ENCODE measurements around the gene KDM8.

KDM8 gene

DNA sequence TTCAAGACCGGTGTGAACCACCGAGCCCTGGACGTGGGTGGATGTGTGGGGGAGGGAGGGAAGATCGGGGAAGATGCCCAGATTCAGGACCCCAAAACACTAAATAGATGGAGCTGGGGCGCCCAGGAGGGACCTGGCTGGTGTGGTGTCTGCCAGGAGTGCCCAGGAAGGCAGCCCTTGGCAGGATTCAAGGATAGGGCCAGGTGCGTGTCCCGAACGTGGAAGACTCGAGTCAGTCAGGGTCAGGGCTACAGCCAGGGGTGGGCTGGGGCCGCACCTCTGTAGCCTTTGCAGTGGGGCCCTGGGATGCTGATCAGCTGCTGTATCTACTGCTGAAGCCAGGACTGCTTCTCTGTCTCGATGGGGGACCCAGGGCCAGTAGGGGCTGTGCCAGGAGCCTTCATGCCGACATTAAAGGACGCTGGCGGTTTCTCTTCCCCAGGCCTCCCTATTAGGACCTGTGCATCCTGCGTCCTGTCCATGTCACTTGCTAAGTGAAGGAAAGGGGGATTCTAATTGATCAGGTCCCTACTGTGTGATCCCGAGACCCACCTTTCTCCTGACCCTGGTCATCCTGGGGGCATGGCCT, 13.1 kb downstream of the KDM8 start:
- H3K4me3 ChIP-seq (ENCODE audit: extremely low read depth, insufficient read depth, low read length, poor library complexity, severe bottlenecking): no peak overlapping the region
- WGBS, 2 experiments (ENCODE audit: insufficient coverage in 2 of 2): 94 to 95% methylated on average over 11 to 14 of the region's 16 CpGs
- no peaks in the 10 kb centered on the region for H3K9me3 ChIP-seq (ENCODE audit: control insufficient read depth, low read length)
- no peak overlapping the region for H3K27ac ChIP-seq (ENCODE audit: low read depth, low read length, severe bottlenecking)
- peaks cover 8% of the 10 kb centered on the region for H3K36me3 ChIP-seq (ENCODE audit: control insufficient read depth, insufficient read depth, low read length)
- H3K4me1 ChIP-seq (ENCODE audit: control insufficient read depth, insufficient read depth, low read length, poor library complexity, severe bottlenecking): no peaks in the 10 kb centered on the region

DNA sequence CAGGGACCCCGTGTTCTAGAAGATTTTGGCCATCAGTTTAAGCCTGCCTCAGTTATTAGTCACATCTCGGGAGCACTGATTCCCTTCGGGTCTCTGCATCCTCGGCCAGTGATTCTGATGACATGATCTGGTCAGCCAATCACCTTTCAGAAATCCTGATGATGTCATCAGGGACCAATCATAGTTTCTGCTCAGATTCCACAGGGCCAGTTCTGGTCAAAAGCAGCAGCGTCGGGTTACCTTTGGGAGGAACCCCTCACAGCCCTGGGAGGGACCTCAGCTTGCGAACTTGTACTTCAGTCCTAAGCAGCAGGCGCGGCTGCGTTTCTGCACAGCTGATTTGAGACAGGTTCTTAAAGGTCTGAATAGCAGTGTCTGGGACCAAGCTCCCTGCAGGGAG, 13.9 kb downstream of the KDM8 start:
- Histone ChIP-seq H3K36me3 (ENCODE audit: control insufficient read depth, insufficient read depth, low read length) (peaks cover 8% of the 10 kb centered on the region), H3K4me3 (ENCODE audit: extremely low read depth, insufficient read depth, low read length, poor library complexity, severe bottlenecking) (no peak overlapping the region), H3K9me3 (ENCODE audit: control insufficient read depth, low read length) (no peaks in the 10 kb centered on the region), H3K27ac (ENCODE audit: low read depth, low read length, severe bottlenecking) (no peak overlapping the region), H3K4me1 (ENCODE audit: control insufficient read depth, insufficient read depth, low read length, poor library complexity, severe bottlenecking) (peaks cover 4% of the 10 kb centered on the region)
- 83 to 84% methylated on average over 9 to 10 of the region's 10 CpGs for whole genome bisulfite sequencing, 2 experiments (ENCODE audit: insufficient coverage in 2 of 2)

DNA sequence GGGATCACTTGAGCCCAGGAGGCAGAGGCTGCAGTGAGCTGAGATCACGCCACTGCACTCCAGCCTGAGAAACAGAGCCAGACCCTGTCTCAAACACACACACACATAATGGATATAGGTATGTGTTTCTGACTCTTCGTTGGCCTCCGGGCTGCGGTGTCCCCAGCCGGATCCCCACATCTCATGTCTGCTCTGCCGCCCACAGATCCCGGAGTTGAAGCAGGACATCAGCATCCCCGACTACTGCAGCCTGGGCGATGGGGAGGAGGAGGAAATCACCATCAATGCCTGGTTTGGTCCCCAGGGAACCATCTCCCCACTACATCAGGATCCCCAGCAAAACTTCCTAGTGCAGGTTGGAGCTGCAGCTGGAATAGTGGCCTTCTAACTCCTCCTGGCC, 15.4 kb downstream of the KDM8 start:
- H3K27ac ChIP-seq (ENCODE audit: low read depth, low read length, severe bottlenecking): no peak overlapping the region
- H3K9me3 ChIP-seq (ENCODE audit: control insufficient read depth, low read length): no peaks in the 10 kb centered on the region
- 100% methylated on average over 2 of the region's 9 CpGs; no CpG with 5 or more reads in 1 of the 2 experiments for WGBS, 2 experiments (ENCODE audit: insufficient coverage in 2 of 2)
- peaks cover 8% of the 10 kb centered on the region for H3K36me3 ChIP-seq (ENCODE audit: control insufficient read depth, insufficient read depth, low read length)
- no peak overlapping the region for H3K4me3 ChIP-seq (ENCODE audit: extremely low read depth, insufficient read depth, low read length, poor library complexity, severe bottlenecking)
- peaks cover 18% of the 10 kb centered on the region for H3K4me1 ChIP-seq (ENCODE audit: control insufficient read depth, insufficient read depth, low read length, poor library complexity, severe bottlenecking)

DNA sequence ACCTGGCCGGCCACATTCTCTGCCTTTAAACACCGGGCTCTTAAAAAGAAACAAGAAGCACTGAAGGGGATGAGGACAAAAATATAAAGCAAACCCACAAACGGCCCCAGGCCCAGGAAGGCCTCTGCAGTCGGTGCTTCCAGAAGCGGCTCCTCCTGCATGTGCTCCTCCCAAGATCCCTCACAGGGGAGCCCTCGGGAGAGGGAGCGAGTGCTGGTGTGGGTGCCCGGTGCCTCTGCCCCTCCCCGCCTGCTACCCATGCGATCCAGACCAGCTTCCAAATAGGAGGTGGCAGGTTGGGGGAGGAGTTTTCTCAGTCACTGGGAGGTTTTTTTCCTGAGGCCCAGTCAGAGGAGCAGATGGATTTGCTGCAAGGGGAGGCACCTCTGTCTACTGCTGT, 15.8 kb downstream of the KDM8 start:
- peaks cover 8% of the 10 kb centered on the region for H3K36me3 ChIP-seq (ENCODE audit: control insufficient read depth, insufficient read depth, low read length)
- 82 to 84% methylated on average over 10 of the region's 10 CpGs for WGBS, 2 experiments (ENCODE audit: insufficient coverage in 2 of 2)

DNA sequence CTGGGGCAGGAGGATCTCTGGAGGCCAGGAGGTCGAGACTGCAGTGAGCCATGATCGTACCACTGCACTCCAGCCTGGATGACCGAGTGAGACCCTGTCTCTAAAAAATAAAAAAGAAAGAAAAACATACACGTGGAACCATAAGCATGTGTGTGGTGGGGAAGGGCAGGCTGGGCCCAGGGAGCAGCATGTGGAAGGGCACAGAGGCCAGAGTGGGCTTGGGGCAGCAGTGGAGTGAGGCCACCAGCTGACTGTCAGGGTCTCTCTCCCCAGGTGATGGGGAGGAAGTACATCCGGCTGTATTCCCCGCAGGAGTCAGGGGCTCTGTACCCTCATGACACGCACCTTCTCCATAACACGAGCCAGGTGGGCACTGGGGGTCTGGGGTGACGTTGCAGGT, 16.8 kb downstream of the KDM8 start:
- Histone ChIP-seq H3K4me3 (ENCODE audit: extremely low read depth, insufficient read depth, low read length, poor library complexity, severe bottlenecking) (no peak overlapping the region), H3K27ac (ENCODE audit: low read depth, low read length, severe bottlenecking) (no peak overlapping the region), H3K4me1 (ENCODE audit: control insufficient read depth, insufficient read depth, low read length, poor library complexity, severe bottlenecking) (peaks cover 28% of the 10 kb centered on the region), H3K9me3 (ENCODE audit: control insufficient read depth, low read length) (no peaks in the 10 kb centered on the region), H3K36me3 (ENCODE audit: control insufficient read depth, insufficient read depth, low read length) (peaks cover 8% of the 10 kb centered on the region)
- WGBS, 2 experiments (ENCODE audit: insufficient coverage in 2 of 2): 90 to 95% methylated on average over 8 to 9 of the region's 9 CpGs

More for the DNA sequence above, 15.8 kb downstream of the KDM8 start:
- Histone ChIP-seq H3K9me3 (ENCODE audit: control insufficient read depth, low read length) (no peaks in the 10 kb centered on the region), H3K4me1 (ENCODE audit: control insufficient read depth, insufficient read depth, low read length, poor library complexity, severe bottlenecking) (peaks cover 22% of the 10 kb centered on the region), H3K27ac (ENCODE audit: low read depth, low read length, severe bottlenecking) (no peak overlapping the region), H3K4me3 (ENCODE audit: extremely low read depth, insufficient read depth, low read length, poor library complexity, severe bottlenecking) (no peak overlapping the region)

DNA sequence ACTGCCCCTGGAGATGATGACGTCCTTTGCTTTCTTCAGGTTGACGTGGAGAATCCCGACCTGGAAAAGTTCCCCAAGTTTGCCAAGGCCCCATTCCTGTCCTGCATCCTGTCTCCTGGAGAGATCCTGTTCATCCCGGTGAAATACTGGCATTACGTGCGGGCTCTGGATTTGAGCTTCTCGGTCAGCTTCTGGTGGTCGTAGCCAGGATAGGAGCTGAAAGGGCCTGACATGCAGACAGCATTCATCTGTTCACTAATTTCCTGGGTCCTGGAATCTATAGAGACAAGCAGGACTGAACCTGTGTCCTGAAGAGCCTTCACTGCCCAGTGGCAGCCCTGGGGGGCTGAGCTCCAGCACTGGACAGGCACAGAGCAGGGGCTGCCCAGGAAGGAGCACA, 17.2 kb downstream of the KDM8 start:
- 89 to 94% methylated on average over 7 to 8 of the region's 8 CpGs for WGBS, 2 experiments (ENCODE audit: insufficient coverage in 2 of 2)
- Histone ChIP-seq H3K4me1 (ENCODE audit: control insufficient read depth, insufficient read depth, low read length, poor library complexity, severe bottlenecking) (peaks cover 30% of the 10 kb centered on the region), H3K27ac (ENCODE audit: low read depth, low read length, severe bottlenecking) (no peak overlapping the region), H3K4me3 (ENCODE audit: extremely low read depth, insufficient read depth, low read length, poor library complexity, severe bottlenecking) (no peak overlapping the region), H3K36me3 (ENCODE audit: control insufficient read depth, insufficient read depth, low read length) (peaks cover 8% of the 10 kb centered on the region), H3K9me3 (ENCODE audit: control insufficient read depth, low read length) (no peaks in the 10 kb centered on the region)

DNA sequence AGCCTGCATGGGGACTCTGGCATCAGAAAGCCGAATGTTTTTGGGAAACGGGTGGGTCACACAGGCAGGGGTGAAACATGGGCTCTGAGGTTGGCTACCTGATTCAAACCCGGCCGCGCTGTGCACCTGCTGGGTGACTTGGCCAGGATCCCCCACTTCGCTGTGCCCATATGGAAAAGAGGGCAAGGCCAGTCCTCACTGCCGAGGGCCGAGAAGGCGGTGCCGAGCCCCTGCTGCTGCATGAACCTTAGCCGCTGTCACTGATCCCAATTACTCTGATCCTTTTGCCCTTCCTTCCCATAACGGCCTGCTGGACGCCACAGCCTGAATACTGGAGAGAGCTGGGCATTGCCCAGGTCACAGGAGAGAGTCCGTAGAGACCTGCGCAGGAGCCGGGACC, 17.7 kb downstream of the KDM8 start:
- H3K4me1 ChIP-seq (ENCODE audit: control insufficient read depth, insufficient read depth, low read length, poor library complexity, severe bottlenecking): peaks cover 30% of the 10 kb centered on the region
- no peak overlapping the region for H3K27ac ChIP-seq (ENCODE audit: low read depth, low read length, severe bottlenecking)
- no peak overlapping the region for H3K4me3 ChIP-seq (ENCODE audit: extremely low read depth, insufficient read depth, low read length, poor library complexity, severe bottlenecking)
- 93 to 98% methylated on average over 12 to 16 of the region's 16 CpGs for WGBS, 2 experiments (ENCODE audit: insufficient coverage in 2 of 2)
- no peaks in the 10 kb centered on the region for H3K9me3 ChIP-seq (ENCODE audit: control insufficient read depth, low read length)
- peaks cover 8% of the 10 kb centered on the region for H3K36me3 ChIP-seq (ENCODE audit: control insufficient read depth, insufficient read depth, low read length)

DNA sequence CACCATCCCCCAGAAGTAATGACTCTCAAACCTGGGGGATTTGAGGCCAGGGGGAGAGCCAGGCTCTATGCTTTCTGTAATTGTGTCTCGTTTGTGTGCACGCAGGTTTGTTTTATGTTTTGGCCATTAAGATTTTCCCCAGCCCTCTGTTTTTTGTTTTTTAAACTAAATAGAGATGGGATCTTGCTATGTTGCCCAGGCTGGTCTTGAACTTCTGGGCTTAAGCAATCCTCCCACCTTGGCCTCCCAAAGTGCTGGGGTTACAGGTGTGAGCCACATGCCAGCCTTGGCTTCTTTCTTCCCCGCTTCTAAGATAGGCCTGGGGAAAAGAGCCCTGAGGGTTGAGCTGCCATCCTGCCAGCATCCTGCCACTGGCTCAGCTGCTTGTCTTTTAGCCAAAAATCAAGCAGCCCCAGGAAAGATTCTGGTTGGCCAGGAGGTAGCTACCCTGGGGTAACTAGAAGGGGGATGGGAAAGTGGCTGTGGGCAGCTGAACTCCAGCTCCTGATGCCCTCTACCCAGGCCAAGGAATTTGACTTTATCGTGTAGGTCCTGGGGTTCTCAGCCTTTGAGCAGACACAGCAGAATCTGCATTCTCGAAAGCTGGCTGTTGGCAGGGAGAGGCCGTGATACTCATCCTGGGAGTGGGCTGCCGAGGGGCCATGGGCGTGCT, 18.4 kb downstream of the KDM8 start:
- H3K36me3 ChIP-seq (ENCODE audit: control insufficient read depth, insufficient read depth, low read length): peaks cover 8% of the 10 kb centered on the region
- 93 to 100% methylated on average over 5 of the region's 8 CpGs for WGBS, 2 experiments (ENCODE audit: insufficient coverage in 2 of 2)
- peaks cover 30% of the 10 kb centered on the region for H3K4me1 ChIP-seq (ENCODE audit: control insufficient read depth, insufficient read depth, low read length, poor library complexity, severe bottlenecking)
- no peak overlapping the region for H3K27ac ChIP-seq (ENCODE audit: low read depth, low read length, severe bottlenecking)
- H3K9me3 ChIP-seq (ENCODE audit: control insufficient read depth, low read length): no peaks in the 10 kb centered on the region
- no peak overlapping the region for H3K4me3 ChIP-seq (ENCODE audit: extremely low read depth, insufficient read depth, low read length, poor library complexity, severe bottlenecking)

DNA sequence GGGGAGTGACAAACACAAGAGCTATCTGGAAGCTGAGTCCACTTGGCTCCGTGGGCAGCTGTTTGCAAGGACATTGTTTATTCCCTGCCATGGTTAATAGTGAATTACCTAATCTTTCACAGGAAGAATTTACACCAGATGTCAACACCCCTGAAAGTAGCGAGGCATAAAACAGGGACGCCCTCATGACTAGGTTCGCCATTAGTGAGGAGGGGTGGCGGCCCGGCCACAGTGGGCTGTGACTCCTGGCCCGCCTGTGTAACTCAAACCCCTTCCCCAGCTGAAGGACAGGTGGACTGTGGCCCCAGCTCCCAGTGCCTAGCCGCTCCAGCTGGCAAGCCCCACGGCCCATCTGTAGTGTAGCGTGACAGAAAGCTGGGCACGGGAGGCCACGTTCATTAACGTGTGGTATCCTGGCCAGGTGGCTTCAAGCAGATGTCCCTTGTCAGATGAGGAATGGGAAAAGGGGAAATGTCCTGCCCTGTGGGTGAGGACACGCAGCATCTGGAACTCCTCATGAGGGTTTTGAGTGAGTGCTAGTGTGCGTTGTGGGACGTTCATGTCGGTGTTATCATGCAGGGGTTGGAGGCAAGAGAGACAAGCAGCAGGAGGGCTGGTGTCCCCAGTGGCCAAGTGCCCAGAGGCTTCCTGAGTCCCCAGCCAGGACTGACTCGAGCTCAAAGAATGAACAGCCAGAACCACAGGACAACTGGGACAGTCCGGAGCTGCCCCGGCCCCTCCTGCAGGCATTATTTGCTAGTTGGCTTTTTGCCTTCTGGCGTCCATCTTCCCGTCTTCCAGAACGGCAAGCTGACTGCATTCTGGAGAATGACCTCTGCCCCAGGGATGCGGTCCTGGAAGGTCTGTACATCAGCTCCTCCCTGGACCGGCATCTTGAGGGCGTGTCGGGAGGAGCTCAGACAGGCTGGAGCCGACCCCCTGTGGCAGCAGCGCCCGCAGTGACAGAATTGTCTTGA, 19.2 kb downstream of the KDM8 start:
- no peaks in the 10 kb centered on the region for H3K9me3 ChIP-seq (ENCODE audit: control insufficient read depth, low read length)
- peaks cover 30% of the 10 kb centered on the region for H3K4me1 ChIP-seq (ENCODE audit: control insufficient read depth, insufficient read depth, low read length, poor library complexity, severe bottlenecking)
- H3K36me3 ChIP-seq (ENCODE audit: control insufficient read depth, insufficient read depth, low read length): peaks cover 8% of the 10 kb centered on the region
- H3K4me3 ChIP-seq (ENCODE audit: extremely low read depth, insufficient read depth, low read length, poor library complexity, severe bottlenecking): no peak overlapping the region
- H3K27ac ChIP-seq (ENCODE audit: low read depth, low read length, severe bottlenecking): peak overlapping the region; percentile 49
- WGBS, 2 experiments (ENCODE audit: insufficient coverage in 2 of 2): 86 to 89% methylated on average over 24 to 29 of the region's 30 CpGs

DNA sequence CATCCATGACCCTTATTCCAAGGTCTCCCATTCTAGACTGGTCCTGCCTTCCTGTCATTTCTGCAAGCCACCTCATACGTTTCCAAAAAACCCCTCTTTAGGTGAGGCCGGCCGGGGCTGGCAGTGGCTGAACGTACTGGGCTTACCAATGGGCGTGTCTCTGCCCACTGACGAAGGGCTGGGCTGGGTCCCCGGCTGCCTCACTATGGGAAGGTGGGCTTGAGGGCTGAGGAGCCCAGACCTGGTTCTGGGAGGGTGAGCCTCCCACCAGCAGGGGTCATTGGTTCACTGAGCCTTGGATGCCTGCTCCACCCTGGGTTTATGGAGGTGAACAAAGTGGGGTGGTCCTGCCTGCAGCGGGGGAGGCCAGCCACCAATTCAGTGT, 19.9 kb downstream of the KDM8 start:
- H3K36me3 ChIP-seq (ENCODE audit: control insufficient read depth, insufficient read depth, low read length): peaks cover 8% of the 10 kb centered on the region
- H3K27ac ChIP-seq (ENCODE audit: low read depth, low read length, severe bottlenecking): no peak overlapping the region
- 90 to 97% methylated on average over 5 of the region's 8 CpGs for WGBS, 2 experiments (ENCODE audit: insufficient coverage in 2 of 2)
- H3K9me3 ChIP-seq (ENCODE audit: control insufficient read depth, low read length): no peaks in the 10 kb centered on the region
- peaks cover 30% of the 10 kb centered on the region for H3K4me1 ChIP-seq (ENCODE audit: control insufficient read depth, insufficient read depth, low read length, poor library complexity, severe bottlenecking)
- no peak overlapping the region for H3K4me3 ChIP-seq (ENCODE audit: extremely low read depth, insufficient read depth, low read length, poor library complexity, severe bottlenecking)

Measured in mesodermal cell (in vitro differentiated cells).